Gastroesophageal sphincter (tissue), 3 donors: ENCODE results near the gene TMPRSS9.

Source experiments
- CTCF ChIP-seq, 4 experiments: fragments of 200-600 bp in 2 of 4; fragments of 450-650 bp in 2 of 4; sonication (generic) in 1 of 4; IDR thresholded peaks; one replicate each; pipeline ENCODE4 v1.5.1; 2017 to 2019; ENCODE audit warnings: antibody characterized with exemption in 4 of 4, mild to moderate bottlenecking in 2 of 4, moderate library complexity in 2 of 4
- POLR2AphosphoS5 ChIP-seq: sonication (generic); formaldehyde crosslinking; IDR thresholded peaks from one replicate; pipeline ENCODE4 v1.6.1; 2017; ENCODE audit warnings: antibody characterized with exemption

- no peak for TF ChIP-seq CTCF (IDR thresholded peaks at IDR 0.05)
- TF ChIP-seq POLR2AphosphoS5, result no peak
Measured at GRCh38 chr19:2325281-2326046, 34.6 kb upstream of the TMPRSS9 start.
